Nucleus accumbens (tissue), 56 donors: ENCODE data around the gene AGPAT2.

Experiments
- DNase-seq, 56 donors: peaks; one replicate each; lab custom pipeline; 2025; lab: John Stamatoyannopoulos, UW

AGPAT2 gene

GRCh38 chr9:136631038-136632000 lies 55.9 kb downstream of the AGPAT2 start:
- DNase-seq = peak in 40 of 56 donors; percentile 11 to 80 (median 45)

DNA sequence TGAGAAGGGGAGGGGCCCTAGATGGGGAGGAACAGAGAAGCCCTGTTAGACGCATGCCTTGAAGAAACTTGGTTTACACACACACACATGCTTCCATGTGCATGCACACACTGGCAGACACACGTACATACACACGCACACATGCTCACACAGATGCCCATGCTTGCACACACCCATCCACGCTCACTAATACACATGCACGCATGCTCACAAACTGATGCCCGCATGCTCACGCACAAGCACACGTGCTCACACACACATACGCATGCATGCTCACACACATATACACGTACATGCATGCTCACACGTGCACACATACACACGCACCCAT lies 56.6 kb downstream of the AGPAT2 start:
- DNase-seq = no peak

DNA sequence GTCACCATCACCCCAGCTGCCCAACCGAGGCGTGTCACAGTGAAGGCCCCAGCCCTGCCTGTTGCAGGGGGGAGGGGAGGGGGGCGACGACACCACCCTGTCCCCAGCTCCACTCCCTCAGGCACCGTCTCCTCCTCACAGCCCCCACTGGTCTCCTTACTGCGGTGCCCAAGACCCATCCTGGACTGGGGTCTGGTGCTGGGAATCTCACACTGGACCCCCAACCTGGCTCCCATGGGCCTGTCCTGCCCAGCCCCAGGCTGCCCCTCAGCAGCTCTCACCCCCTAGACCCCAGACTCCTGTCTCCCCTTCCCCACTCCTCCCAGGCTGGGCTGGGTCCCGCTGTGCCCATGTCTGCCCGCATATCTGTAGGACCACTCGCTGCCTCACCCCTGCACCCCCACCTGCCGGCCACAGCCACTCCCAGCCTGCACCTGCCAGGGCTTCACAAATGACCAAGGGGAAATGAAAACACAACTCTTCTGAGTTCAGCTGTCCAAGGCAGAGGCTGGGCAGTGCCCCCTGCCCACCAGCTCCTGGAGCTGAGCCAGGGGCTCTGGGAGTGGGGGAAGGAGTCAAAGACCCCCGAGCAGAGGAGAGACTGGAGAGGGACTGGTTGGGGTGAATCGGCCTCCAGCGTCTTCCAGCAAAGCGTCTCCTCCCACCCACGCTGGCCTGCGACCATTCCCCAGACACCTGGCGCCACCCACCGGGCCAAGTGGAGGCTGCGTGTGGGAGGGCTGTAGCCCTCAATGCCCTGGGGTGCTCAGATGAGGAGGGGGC lies 57.2 kb downstream of the AGPAT2 start:
- peak in 15 of 56 donors; percentile 4 to 65 (median 25) for DNase-seq

GRCh38 chr9:136629001-136629878 lies 58.0 kb downstream of the AGPAT2 start:
- no peak for DNase-seq

- no peak for DNase-seq
Measured at GRCh38 chr9:136628268-136628667, 59.0 kb downstream of the AGPAT2 start.

- no peak for DNase-seq
Measured at GRCh38 chr9:136627703-136628102, 59.6 kb downstream of the AGPAT2 start.

- DNase-seq = no peak
Measured at GRCh38 chr9:136626740-136627642, 60.3 kb downstream of the AGPAT2 start.

DNA sequence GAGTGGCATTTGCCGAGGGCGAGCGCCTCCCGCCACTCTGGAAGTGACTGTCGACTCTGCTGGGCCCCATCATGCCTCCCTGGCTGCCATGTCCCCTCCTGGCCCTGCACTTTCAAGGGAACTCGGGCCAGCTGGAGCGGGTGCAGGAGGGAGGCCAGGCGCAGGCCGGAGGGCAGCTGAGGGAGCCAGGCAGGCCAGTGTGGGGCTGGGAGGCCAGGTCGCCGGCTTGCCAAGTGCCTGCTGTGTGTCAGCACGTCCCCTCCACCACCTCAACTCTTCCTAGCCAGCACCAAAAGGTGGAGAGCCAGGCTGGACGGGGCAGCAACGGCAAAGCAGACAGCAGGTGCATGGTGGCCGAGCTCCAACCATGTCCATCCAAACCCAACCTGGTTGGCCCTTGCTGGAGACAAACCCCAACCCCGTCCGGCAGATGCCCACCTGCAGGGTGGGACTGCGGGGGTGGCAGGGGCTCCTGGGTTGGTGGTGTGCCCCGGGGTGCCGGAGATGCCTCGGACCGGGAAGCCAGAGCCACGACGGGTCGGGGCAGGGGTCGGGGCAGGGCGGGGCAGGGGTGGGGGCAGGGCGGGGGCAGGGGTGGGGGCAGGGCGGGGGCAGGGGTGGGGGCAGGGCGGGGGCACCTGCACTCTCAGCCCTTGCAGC lies 61.1 kb downstream of the AGPAT2 start:
- no peak for DNase-seq

GRCh38 chr9:136625101-136626065 lies 61.9 kb downstream of the AGPAT2 start:
- peak in 37 of 56 donors; percentile 17 to 65 (median 33) for DNase-seq

- no peak for DNase-seq
Measured at GRCh38 chr9:136624184-136624951, 62.9 kb downstream of the AGPAT2 start.

DNA sequence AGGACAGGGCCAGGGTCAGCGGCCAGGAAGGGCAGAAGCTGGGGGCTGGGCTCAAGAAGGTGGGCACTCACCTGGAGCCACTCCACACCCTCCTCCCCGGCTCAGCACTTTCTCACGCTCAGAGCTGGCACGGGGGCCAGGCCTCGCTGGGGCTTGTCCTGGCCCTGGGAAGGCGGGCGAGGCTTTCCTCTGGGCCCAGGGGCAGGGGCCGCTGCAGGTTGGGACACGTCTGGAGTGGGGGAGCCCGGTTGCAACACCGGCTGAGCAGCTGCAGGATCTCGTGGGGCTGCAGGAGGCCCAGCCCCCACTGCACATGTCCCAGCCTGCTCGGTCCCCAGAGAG lies 63.4 kb downstream of the AGPAT2 start:
- DNase-seq = no peak
